Breast epithelium (tissue), 4 donors: Measurements from ENCODE around the gene CCDC77. TPM values are rescaled to one million over a fixed set of nuclear protein-coding genes. Genes with fewer than 3 reads are reported as not detected.
"Not testable (repeated sequence)": the region's sequence is repeated elsewhere in the genome, so short reads cannot be mapped to it uniquely, and the experiment has no call there.

Experiments
- DNase-seq, 2 donors: peaks; one replicate each; pipeline ENCODE4 v3.0.0-alpha.2; 2019; ENCODE audit warnings: low spot score in 2 of 2
- H3K27ac ChIP-seq, 2 donors: fragments of 200-600 bp; sonication (generic) in 1 of 2; one replicate each; pipeline ENCODE4 v1.5.1; 2016 to 2019; ENCODE audit warnings: mild to moderate bottlenecking in 1 of 2
- H3K27me3 ChIP-seq, 2 donors: fragments of 200-600 bp; sonication (generic) in 1 of 2; one replicate each; pipeline versions ENCODE4 v1.5.1 to v1.6.0; 2017 to 2019; ENCODE audit warnings: control low read depth in 1 of 2, mild to moderate bottlenecking in 1 of 2
- H3K36me3 ChIP-seq: fragments of 200-600 bp; one replicate; pipeline ENCODE4 v1.5.1; 2019
- H3K4me1 ChIP-seq, 2 donors: fragments of 200-600 bp; sonication (generic); one replicate each; pipeline ENCODE4 v1.5.1; 2016 to 2019; ENCODE audit warnings: control low read depth in 1 of 2
- H3K4me3 ChIP-seq, 3 donors: fragments of 200-600 bp; sonication (generic); 1 replicate in 2 of 3; 2 replicates in 1 of 3; pipeline ENCODE4 v1.5.1; 2016 to 2019; ENCODE audit warnings: mild to moderate bottlenecking in 3 of 3, moderate library complexity in 2 of 3
- H3K9me3 ChIP-seq, 2 donors: fragments of 200-600 bp; sonication (generic) in 1 of 2; one replicate each; pipeline ENCODE4 v1.5.1; 2016 to 2019; ENCODE audit warnings: control low read depth in 1 of 2
- POLR2A ChIP-seq: fragments of 450-650 bp; IDR thresholded peaks from one replicate; pipeline ENCODE4 v1.6.1; 2016; ENCODE audit warnings: antibody characterized with exemption, mild to moderate bottlenecking, moderate library complexity
- POLR2AphosphoS5 ChIP-seq, 3 donors: sonication (generic); formaldehyde crosslinking; IDR thresholded peaks; one replicate each; pipeline ENCODE4 v1.6.1; 2017; ENCODE audit warnings: antibody characterized with exemption in 3 of 3
- intact Hi-C: fragments of 100-400 bp; cut with DNase I; formaldehyde crosslinking; loops from one replicate; pipeline ENCODE4 v1.15.1; 2023; ENCODE audit warnings: low total_unique reads
- total RNA-seq, 3 donors: library from RNA; depleted of rRNA; stranded (reverse); fragments of >200 nt; gene quantifications; one replicate each; pipeline ENCODE4 v1.1.0, GENCODE V29; 2016
- TF ChIP-seq, protein P1 (sequence below), 3 donors: fragments of 450-650 bp; IDR thresholded peaks; one replicate each; pipeline ENCODE4 v1.5.1; 2016 to 2017; ENCODE audit warnings: antibody characterized with exemption in 3 of 3, mild to moderate bottlenecking in 3 of 3, moderate library complexity in 3 of 3

CCDC77 gene
- total RNA-seq, 3 donors from 2014 or later = 5.6 to 8.9 (median 7.5) TPM

DNA sequence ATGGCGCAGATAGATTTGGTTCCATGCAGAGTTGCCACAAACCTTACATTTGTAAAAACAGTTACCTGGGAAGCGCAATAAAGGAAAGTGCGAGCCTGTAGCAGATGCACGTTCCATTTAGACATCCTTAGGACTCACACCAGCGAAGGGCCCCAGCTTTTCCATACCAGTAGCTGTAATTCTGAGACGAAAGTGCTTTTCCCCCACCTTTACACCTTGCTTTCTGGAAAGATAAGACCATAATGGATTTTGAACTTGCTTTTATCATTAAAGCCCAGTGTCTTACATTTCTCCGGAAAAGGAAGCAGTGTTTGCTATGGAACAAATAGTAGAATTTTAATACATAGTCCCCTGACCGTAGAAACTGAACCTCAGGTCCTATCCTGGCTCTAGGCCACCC is 616 bp upstream of the CCDC77 start:
- Histone ChIP-seq H3K4me1 (peaks cover 0 to 3% of the 10 kb centered on the region in 2 donors), H3K4me3 (peak overlapping the region; percentile 61 to 72 (median 67)), H3K9me3 (no peaks in the 10 kb centered on the region), H3K27me3 (no peaks in the 10 kb centered on the region), H3K27ac (no peak overlapping the region), H3K36me3 (no peaks in the 10 kb centered on the region)
- TF ChIP-seq POLR2AphosphoS5 (IDR thresholded peaks at IDR 0.05) = no peak
- TF ChIP-seq, protein P1, sequence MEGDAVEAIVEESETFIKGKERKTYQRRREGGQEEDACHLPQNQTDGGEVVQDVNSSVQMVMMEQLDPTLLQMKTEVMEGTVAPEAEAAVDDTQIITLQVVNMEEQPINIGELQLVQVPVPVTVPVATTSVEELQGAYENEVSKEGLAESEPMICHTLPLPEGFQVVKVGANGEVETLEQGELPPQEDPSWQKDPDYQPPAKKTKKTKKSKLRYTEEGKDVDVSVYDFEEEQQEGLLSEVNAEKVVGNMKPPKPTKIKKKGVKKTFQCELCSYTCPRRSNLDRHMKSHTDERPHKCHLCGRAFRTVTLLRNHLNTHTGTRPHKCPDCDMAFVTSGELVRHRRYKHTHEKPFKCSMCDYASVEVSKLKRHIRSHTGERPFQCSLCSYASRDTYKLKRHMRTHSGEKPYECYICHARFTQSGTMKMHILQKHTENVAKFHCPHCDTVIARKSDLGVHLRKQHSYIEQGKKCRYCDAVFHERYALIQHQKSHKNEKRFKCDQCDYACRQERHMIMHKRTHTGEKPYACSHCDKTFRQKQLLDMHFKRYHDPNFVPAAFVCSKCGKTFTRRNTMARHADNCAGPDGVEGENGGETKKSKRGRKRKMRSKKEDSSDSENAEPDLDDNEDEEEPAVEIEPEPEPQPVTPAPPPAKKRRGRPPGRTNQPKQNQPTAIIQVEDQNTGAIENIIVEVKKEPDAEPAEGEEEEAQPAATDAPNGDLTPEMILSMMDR (IDR thresholded peaks at IDR 0.05) = no peak
- no peak for TF ChIP-seq POLR2A
- intact Hi-C loops = no loop called here
- DNase-seq = no peak

DNA sequence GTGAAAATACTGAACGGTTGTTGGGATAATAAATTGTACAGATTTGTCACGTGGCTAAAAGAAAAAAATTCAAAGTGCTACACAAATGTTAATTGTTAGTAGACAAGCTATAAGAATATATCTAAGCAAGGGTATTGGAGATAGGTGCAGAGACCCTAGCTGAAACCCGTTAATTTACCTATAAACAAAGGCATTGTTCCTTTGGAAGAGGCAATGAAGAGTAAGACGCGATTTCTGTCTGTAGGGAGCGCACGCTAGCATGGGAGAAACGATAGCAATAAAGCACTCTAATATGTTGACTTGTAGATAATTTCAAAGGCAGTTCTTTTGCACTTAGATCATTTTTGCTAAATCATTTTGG is 565 bp downstream of the CCDC77 start:
- Histone ChIP-seq H3K27me3 (no peaks in the 10 kb centered on the region), H3K9me3 (no peaks in the 10 kb centered on the region), H3K27ac (peak overlapping the region in 1 of 2 donors; percentile 67), H3K36me3 (no peaks in the 10 kb centered on the region), H3K4me1 (peaks cover 0 to 3% of the 10 kb centered on the region in 2 donors), H3K4me3 (peak overlapping the region; percentile 61 to 72 (median 67))
- intact Hi-C loops = no loop called here
- TF ChIP-seq, protein P1 (IDR thresholded peaks at IDR 0.05) = no peak
- no peak for TF ChIP-seq POLR2A
- no peak for TF ChIP-seq POLR2AphosphoS5 (IDR thresholded peaks at IDR 0.05)
- no peak for DNase-seq

DNA sequence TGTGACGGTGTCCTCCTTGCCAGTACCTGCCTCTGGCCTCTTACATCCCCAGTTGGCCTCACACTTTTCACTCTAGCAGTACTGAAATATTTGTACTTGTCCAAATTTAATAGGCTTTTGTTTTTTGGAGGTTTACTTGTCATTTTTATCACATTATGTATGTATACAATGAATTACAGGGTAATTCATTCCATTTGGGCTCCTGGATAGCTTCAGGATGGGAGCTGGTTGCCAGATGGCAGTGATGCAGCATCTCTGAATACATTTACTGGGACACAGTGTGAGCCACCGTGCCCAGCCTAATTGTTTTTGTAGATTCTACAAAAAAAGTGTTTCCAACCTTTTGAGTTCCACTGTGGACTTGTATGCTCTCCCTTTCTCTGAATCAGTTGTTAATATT is 13.4 kb downstream of the CCDC77 start:
- H3K9me3 ChIP-seq = no peaks in the 10 kb centered on the region
- H3K4me1 ChIP-seq = no peaks in the 10 kb centered on the region
- H3K36me3 ChIP-seq = peaks cover 5% of the 10 kb centered on the region
- intact Hi-C loops = no loop called here
- H3K4me3 ChIP-seq = no peak overlapping the region
- TF ChIP-seq, protein P1 (IDR thresholded peaks at IDR 0.05) = no peak
- TF ChIP-seq POLR2AphosphoS5 (IDR thresholded peaks at IDR 0.05) (no peak), POLR2A (no peak)
- H3K27me3 ChIP-seq = no peaks in the 10 kb centered on the region
- no peak for DNase-seq
- H3K27ac ChIP-seq = no peak overlapping the region

DNA sequence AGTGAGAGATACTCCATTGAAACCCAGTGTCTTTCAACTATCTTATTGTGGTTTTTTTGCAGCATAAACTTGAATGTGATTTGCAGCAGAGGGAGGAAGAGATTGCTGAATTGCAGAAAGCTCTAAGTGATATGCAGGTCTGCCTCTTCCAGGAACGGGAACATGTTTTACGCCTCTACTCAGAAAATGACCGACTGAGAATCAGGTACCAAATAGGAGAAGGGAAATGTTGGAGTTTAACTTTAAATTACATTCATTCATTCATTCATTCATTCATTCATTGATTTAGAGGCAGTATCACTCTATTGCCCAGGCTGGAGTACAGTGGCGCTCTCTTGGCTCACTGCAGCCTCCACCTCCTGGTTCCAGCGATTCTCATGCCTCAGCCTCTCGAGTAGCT is 17.0 kb downstream of the CCDC77 start:
- H3K9me3 ChIP-seq = no peaks in the 10 kb centered on the region
- intact Hi-C loops = no loop called here
- TF ChIP-seq POLR2AphosphoS5 (IDR thresholded peaks at IDR 0.05) = no peak
- TF ChIP-seq, protein P1 (IDR thresholded peaks at IDR 0.05) = no peak
- no peak for TF ChIP-seq POLR2A
- H3K36me3 ChIP-seq = no peaks in the 10 kb centered on the region
- H3K27me3 ChIP-seq = no peaks in the 10 kb centered on the region
- no peak overlapping the region for H3K4me3 ChIP-seq
- no peak for DNase-seq
- H3K4me1 ChIP-seq = no peaks in the 10 kb centered on the region
- no peak overlapping the region for H3K27ac ChIP-seq

DNA sequence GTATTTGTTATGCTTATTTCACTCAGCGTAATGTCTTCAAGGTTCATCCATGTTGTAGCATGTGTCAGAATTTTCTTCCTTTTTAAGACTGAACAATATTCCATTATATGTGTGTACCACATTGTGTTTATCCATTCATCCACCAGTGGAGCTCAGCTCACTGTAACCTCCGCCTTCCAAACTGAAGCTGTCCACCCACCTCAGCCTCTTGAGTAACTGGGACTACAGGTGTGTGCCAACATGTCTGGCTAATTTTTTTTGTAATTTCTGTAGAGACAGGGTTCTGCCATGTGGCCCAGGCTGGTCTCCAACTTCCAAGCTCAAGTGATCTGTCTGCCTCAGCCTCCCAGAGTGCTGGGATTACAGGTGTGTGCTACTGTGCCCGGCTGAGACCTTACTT is 21.1 kb downstream of the CCDC77 start:
- no peaks in the 10 kb centered on the region for H3K36me3 ChIP-seq
- H3K4me1 ChIP-seq = no peaks in the 10 kb centered on the region
- H3K27me3 ChIP-seq = no peaks in the 10 kb centered on the region
- no peak for DNase-seq
- H3K27ac ChIP-seq = no peak overlapping the region
- no peaks in the 10 kb centered on the region for H3K9me3 ChIP-seq
- TF ChIP-seq POLR2AphosphoS5 (IDR thresholded peaks at IDR 0.05) (no peak), POLR2A (no peak)
- TF ChIP-seq, protein P1 (IDR thresholded peaks at IDR 0.05) = no peak
- intact Hi-C loops = no loop called here
- H3K4me3 ChIP-seq = no peak overlapping the region

DNA sequence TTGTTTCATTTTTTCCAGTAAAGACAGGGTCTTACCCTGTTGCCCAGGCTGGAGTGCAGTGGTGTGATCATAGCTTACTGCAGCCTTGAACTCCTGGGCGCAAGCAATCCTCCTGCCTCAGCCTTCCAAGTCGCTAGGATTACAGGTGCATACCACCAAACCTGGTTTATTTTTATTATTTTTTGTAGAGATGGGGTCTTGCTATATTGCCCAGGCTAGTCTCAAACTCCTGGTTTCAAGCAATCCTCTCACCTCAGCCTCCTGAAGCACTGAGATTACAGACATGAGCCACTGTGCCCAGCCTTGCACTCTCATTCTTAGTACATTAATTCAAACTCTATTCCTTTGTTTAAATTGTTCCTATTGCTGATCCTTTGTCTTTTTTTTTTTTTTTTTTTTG is 34.3 kb downstream of the CCDC77 start:
- H3K27ac ChIP-seq, DNase-seq, H3K4me3 ChIP-seq, H3K27me3 ChIP-seq, intact Hi-C loops, H3K36me3 ChIP-seq, H3K4me1 ChIP-seq, H3K9me3 ChIP-seq: not testable (repeated sequence)
